Ectodermal cell (in vitro differentiated cells): ENCODE data around the gene SETD1B.
"Not testable (repeated sequence)": the region's sequence is repeated elsewhere in the genome, so short reads cannot be mapped to it uniquely, and the experiment has no call there.

ENCODE experiments used
- H3K27ac ChIP-seq: 2 replicates; pipeline ENCODE4 v1.7.0; 2013; ENCODE audit warnings: mild to moderate bottlenecking, low read depth, low read length; ENCODE audit not compliant: insufficient read depth, poor library complexity, severe bottlenecking
- H3K27me3 ChIP-seq: 2 replicates; pipeline ENCODE4 v1.7.0; 2013; ENCODE audit warnings: mild to moderate bottlenecking, low read length; ENCODE audit not compliant: insufficient read depth, control insufficient read depth, poor library complexity, severe bottlenecking
- H3K36me3 ChIP-seq: one replicate; pipeline ENCODE4 v1.7.0; 2013; ENCODE audit warnings: low read length; ENCODE audit not compliant: control insufficient read depth, insufficient read depth
- H3K4me1 ChIP-seq: one replicate; pipeline ENCODE4 v1.7.0; 2013; ENCODE audit warnings: low read length; ENCODE audit not compliant: control insufficient read depth, insufficient read depth
- H3K4me3 ChIP-seq: 2 replicates; pipeline ENCODE4 v1.7.0; 2013; ENCODE audit warnings: low read depth, low read length, control low read depth; ENCODE audit not compliant: insufficient read depth
- H3K9me3 ChIP-seq: 2 replicates; pipeline ENCODE4 v1.7.0; 2013; ENCODE audit warnings: mild to moderate bottlenecking, low read length, moderate library complexity; ENCODE audit not compliant: control insufficient read depth
- WGBS, 2 experiments: methylation state at CpG; one replicate each; pipeline ENCODE4 v1.1.7; 2013; ENCODE audit warnings: missing lambda C conversion rate in 2 of 2; 5-methylcytosine and 5-hydroxymethylcytosine counted together

Gene SETD1B

GRCh38 chr12:121875582-121875981 lies 71.8 kb downstream of the SETD1B start:
- WGBS, 2 experiments = 89 to 94% methylated on average over 6 of the region's 6 CpGs
- no peaks in the 10 kb centered on the region for H3K9me3 ChIP-seq
- no peak overlapping the region for H3K4me3 ChIP-seq
- no peaks in the 10 kb centered on the region for H3K4me1 ChIP-seq
- no peaks in the 10 kb centered on the region for H3K36me3 ChIP-seq
- no peak overlapping the region for H3K27ac ChIP-seq
- no peaks in the 10 kb centered on the region for H3K27me3 ChIP-seq

GRCh38 chr12:121876080-121876447 lies 72.3 kb downstream of the SETD1B start:
- WGBS, 2 experiments = 94 to 95% methylated on average over 8 of the region's 8 CpGs
- H3K27me3 ChIP-seq, H3K4me3 ChIP-seq, H3K27ac ChIP-seq, H3K9me3 ChIP-seq, H3K4me1 ChIP-seq, H3K36me3 ChIP-seq: not testable (repeated sequence)
